Natural killer cell (primary cell): ENCODE results near the gene H1-8. TPM values are rescaled to one million over a fixed set of nuclear protein-coding genes. Genes with fewer than 3 reads are reported as not detected.

Experiments used
- ATAC-seq, 3 donors: fragments of 150-1000 bp in 2 of 3; fragments of 200-7000 bp in 1 of 3; cut with Tn5 transposase; 1 replicate in 1 of 3; 2 replicates in 2 of 3; pipeline ENCODE4 v1.10.0; 2021; ENCODE audit warnings: mild to moderate bottlenecking in 2 of 3, moderate library complexity in 2 of 3
- DNase-seq, 2 donors: peaks; one replicate each; pipeline versions ENCODE4 v3.0.0 to v3.0.0-alpha.2; 2013 to 2021; ENCODE audit warnings: mixed read lengths in 1 of 2
- H3K27ac ChIP-seq: one replicate; pipeline ENCODE4 v1.5.1; 2013; ENCODE audit warnings: mild to moderate bottlenecking, low read length
- H3K27me3 ChIP-seq: one replicate; pipeline ENCODE4 v1.6.1; 2013; ENCODE audit warnings: low read length; ENCODE audit not compliant: control insufficient read depth, insufficient read depth
- H3K36me3 ChIP-seq: one replicate; pipeline ENCODE4 v1.6.1; 2013; ENCODE audit warnings: low read length; ENCODE audit not compliant: control insufficient read depth, insufficient read depth
- H3K4me1 ChIP-seq: one replicate; pipeline ENCODE4 v1.6.1; 2013; ENCODE audit warnings: low read length; ENCODE audit not compliant: control insufficient read depth, insufficient read depth
- H3K4me3 ChIP-seq: one replicate; pipeline ENCODE4 v1.5.1; 2013; ENCODE audit warnings: low read length
- H3K9me3 ChIP-seq: one replicate; pipeline ENCODE4 v1.6.1; 2013; ENCODE audit warnings: low read length; ENCODE audit not compliant: control insufficient read depth, insufficient read depth
- H3K27ac Mint-ChIP-seq, 2 donors: one replicate each; pipeline ENCODE4 v1.8.0; 2022; ENCODE audit warnings: mild to moderate bottlenecking in 2 of 2, mixed read lengths in 2 of 2, moderate library complexity in 1 of 2
- H3K27me3 Mint-ChIP-seq, 2 donors: one replicate each; pipeline ENCODE4 v1.8.0; 2022; ENCODE audit warnings: low read depth in 2 of 2, mixed read lengths in 2 of 2
- H3K36me3 Mint-ChIP-seq: one replicate; pipeline ENCODE4 v1.8.0; 2022; ENCODE audit warnings: mixed read lengths
- H3K4me1 Mint-ChIP-seq, 2 donors: one replicate each; pipeline ENCODE4 v1.8.0; 2022; ENCODE audit warnings: mixed read lengths in 2 of 2
- H3K4me3 Mint-ChIP-seq: one replicate; pipeline ENCODE4 v1.8.0; 2022; ENCODE audit warnings: mild to moderate bottlenecking, moderate library complexity, mixed read lengths
- H3K9me3 Mint-ChIP-seq, 2 donors: one replicate each; pipeline ENCODE4 v1.8.0; 2022; ENCODE audit warnings: mixed read lengths in 2 of 2
- CTCF ChIP-seq: fragments of 200-600 bp; IDR thresholded peaks from one replicate; pipeline ENCODE4 v1.8.0; 2022; ENCODE audit warnings: antibody characterized with exemption
- whole genome bisulfite sequencing: methylation state at CpG from one replicate; pipeline ENCODE4 v1.1.7; 2013; ENCODE audit warnings: missing lambda C conversion rate; ENCODE audit not compliant: insufficient coverage; 5-methylcytosine and 5-hydroxymethylcytosine counted together
- intact Hi-C: fragments of 100-400 bp; cut with micrococcal nuclease; formaldehyde crosslinking; loops from one replicate; pipeline ENCODE4 v1.14.2; 2022
- total RNA-seq, 4 donors: library from RNA; stranded (reverse); fragments of 120-200 nt in 1 of 4; gene quantifications; one replicate each; pipeline versions ENCODE4 v1.2.3 to v1.2.4, GENCODE V29; 2013 to 2022

H1-8 gene
- total RNA-seq, 3 donors from 2014 or later (not counting 1 experiment from before 2014, with no cell fraction given) = not detected

GRCh38 chr3:129553171-129553570 is 10.2 kb downstream of the H1-8 start:
- peaks cover 35 to 55% of the 10 kb centered on the region in 2 donors for H3K4me1 Mint-ChIP-seq

GRCh38 chr3:129553719-129554118 is 10.7 kb downstream of the H1-8 start:
- Mint-ChIP-seq H3K36me3 (no peaks in the 10 kb centered on the region), H3K4me1 (peaks cover 38 to 55% of the 10 kb centered on the region in 2 donors), H3K9me3 (no peaks in the 10 kb centered on the region), H3K27ac (no peak overlapping the region), H3K27me3 (peaks cover 5 to 7% of the 10 kb centered on the region in 2 donors), H3K4me3 (no peak overlapping the region)
- no peak for ATAC-seq
- H3K9me3 ChIP-seq = no peaks in the 10 kb centered on the region
- DNase-seq = peak in 1 of 2 donors; percentile 36
- H3K4me3 ChIP-seq = no peak overlapping the region
- no peak for TF ChIP-seq CTCF
- intact Hi-C loops = no loop called here
- H3K27ac ChIP-seq = no peak overlapping the region
- H3K27me3 ChIP-seq = no peaks in the 10 kb centered on the region
- peaks cover 54% of the 10 kb centered on the region for H3K4me1 ChIP-seq
- 42% methylated on average over 14 of the region's 15 CpGs for WGBS
- peaks cover 13% of the 10 kb centered on the region for H3K36me3 ChIP-seq

More at GRCh38 chr3:129553171-129553570, 10.2 kb downstream of the H1-8 start:
- Histone ChIP-seq H3K4me3 (no peak overlapping the region), H3K9me3 (no peaks in the 10 kb centered on the region), H3K27ac (no peak overlapping the region), H3K4me1 (peaks cover 49% of the 10 kb centered on the region), H3K27me3 (no peaks in the 10 kb centered on the region), H3K36me3 (peaks cover 13% of the 10 kb centered on the region)
- intact Hi-C loops = no loop called here
- Mint-ChIP-seq H3K4me3 (no peak overlapping the region), H3K27ac (peak overlapping the region in 1 of 2 donors; percentile 8), H3K27me3 (peaks cover 5 to 7% of the 10 kb centered on the region in 2 donors), H3K9me3 (no peaks in the 10 kb centered on the region), H3K36me3 (no peaks in the 10 kb centered on the region)
- TF ChIP-seq CTCF = no peak
- DNase-seq (no peak), ATAC-seq (no peak)
- WGBS = 81% methylated on average over 6 of the region's 6 CpGs

- H3K4me3 Mint-ChIP-seq = peak overlapping the region; percentile 47
Observed at GRCh38 chr3:129554356-129555152, 11.6 kb downstream of the H1-8 start.

More at GRCh38 chr3:129554356-129555152, 11.6 kb downstream of the H1-8 start:
- DNase-seq = no peak
- H3K4me1 ChIP-seq = peaks cover 62% of the 10 kb centered on the region
- H3K36me3 ChIP-seq = peaks cover 13% of the 10 kb centered on the region
- H3K4me3 ChIP-seq = no peak overlapping the region
- Mint-ChIP-seq H3K36me3 (no peaks in the 10 kb centered on the region), H3K27me3 (peaks cover 5 to 7% of the 10 kb centered on the region in 2 donors), H3K4me1 (peaks cover 38 to 56% of the 10 kb centered on the region in 2 donors), H3K27ac (peak overlapping the region in 1 of 2 donors; percentile 33), H3K9me3 (no peaks in the 10 kb centered on the region)
- no peaks in the 10 kb centered on the region for H3K27me3 ChIP-seq
- no peak for TF ChIP-seq CTCF
- no peak for ATAC-seq
- no peaks in the 10 kb centered on the region for H3K9me3 ChIP-seq
- 70% methylated on average over 13 of the region's 13 CpGs for WGBS
- no peak overlapping the region for H3K27ac ChIP-seq
- intact Hi-C loops = no loop called here
